Keratinocyte (primary cell): ENCODE data around the gene RMDN3. TPM values are rescaled to one million over a fixed set of nuclear protein-coding genes. Genes with fewer than 3 reads are reported as not detected.

Source experiments
- DNase-seq: peaks from one replicate; pipeline ENCODE4 v3.0.0-alpha.2; 2011; ENCODE audit warnings: low read depth, missing footprints, low spot score
- FAIRE-seq: peaks from 2 replicates; lab custom pipeline; 2011; peaks lifted over from hg19 to GRCh38; lab: Jason Lieb, UNC
- H2AFZ ChIP-seq: 2 replicates; pipeline ENCODE4 v1.6.0; 2012; ENCODE audit warnings: low read length, control low read depth, inconsistent platforms; ENCODE audit not compliant: control insufficient read depth
- H3K27ac ChIP-seq: 2 replicates; pipeline ENCODE4 v1.5.1; 2011; ENCODE audit warnings: low read length; ENCODE audit not compliant: control insufficient read depth, insufficient read depth
- H3K27me3 ChIP-seq: 3 replicates; pipeline ENCODE4 v1.6.0; 2011; ENCODE audit warnings: low read length; ENCODE audit not compliant: control insufficient read depth, insufficient read depth; ENCODE audit errors: extremely low read depth
- H3K36me3 ChIP-seq, 2 experiments: 2 replicates in 1 of 2; 3 replicates in 1 of 2; pipeline ENCODE4 v1.5.1; 2011; ENCODE audit warnings: low read length in 2 of 2, mild to moderate bottlenecking in 1 of 2; ENCODE audit not compliant: control insufficient read depth in 2 of 2, insufficient read depth in 2 of 2; ENCODE audit errors: extremely low read depth in 1 of 2
- H3K4me1 ChIP-seq: 3 replicates; pipeline ENCODE4 v1.5.1; 2011; ENCODE audit warnings: low read length; ENCODE audit not compliant: control insufficient read depth, insufficient read depth; ENCODE audit errors: extremely low read depth
- H3K4me2 ChIP-seq: 3 replicates; pipeline ENCODE4 v1.6.0; 2011; ENCODE audit warnings: low read depth, low read length; ENCODE audit not compliant: control insufficient read depth, insufficient read depth; ENCODE audit errors: extremely low read depth
- H3K4me3 ChIP-seq, 3 experiments: fragments of 200-600 bp in 1 of 3; sonication (generic) in 1 of 3; 2 replicates in 2 of 3; 3 replicates in 1 of 3; pipeline ENCODE4 v1.5.1; 2011 to 2016; ENCODE audit warnings: low read length in 3 of 3, mild to moderate bottlenecking in 3 of 3, control low read depth in 2 of 3, inconsistent platforms in 1 of 3, low read depth in 1 of 3, mixed read lengths in 1 of 3, mixed run types in 1 of 3, moderate library complexity in 1 of 3; ENCODE audit not compliant: control insufficient read depth in 2 of 3, insufficient read depth in 2 of 3; ENCODE audit errors: extremely low read depth in 1 of 3
- H3K79me2 ChIP-seq: 2 replicates; pipeline ENCODE4 v1.6.0; 2012; ENCODE audit warnings: low read length; ENCODE audit not compliant: control insufficient read depth, insufficient read depth
- H3K9ac ChIP-seq: 3 replicates; pipeline ENCODE4 v1.6.0; 2011; ENCODE audit warnings: low read length; ENCODE audit not compliant: control insufficient read depth, insufficient read depth; ENCODE audit errors: extremely low read depth
- H3K9me1 ChIP-seq: 3 replicates; pipeline ENCODE4 v1.6.0; 2011; ENCODE audit warnings: low read length; ENCODE audit not compliant: control insufficient read depth, insufficient read depth; ENCODE audit errors: extremely low read depth
- H3K9me3 ChIP-seq: 2 replicates; pipeline ENCODE4 v1.5.1; 2012; ENCODE audit warnings: low read depth, low read length; ENCODE audit not compliant: control insufficient read depth
- H4K20me1 ChIP-seq: 3 replicates; pipeline ENCODE4 v1.6.0; 2011; ENCODE audit warnings: low read length; ENCODE audit not compliant: control insufficient read depth, insufficient read depth; ENCODE audit errors: extremely low read depth
- CTCF ChIP-seq, 3 experiments: IDR thresholded peaks in 1 of 3; conservative IDR thresholded peaks in 1 of 3; optimal IDR thresholded peaks in 1 of 3; 2 replicates in 2 of 3; 3 replicates in 1 of 3; pipeline versions ENCODE3 to v1.5.1; 2011; ENCODE audit warnings: low read length in 3 of 3, mild to moderate bottlenecking in 3 of 3, moderate library complexity in 2 of 3, control low read depth in 1 of 3, inconsistent platforms in 1 of 3; ENCODE audit not compliant: insufficient read depth in 2 of 3; ENCODE audit errors: extremely low read depth in 1 of 3
- EZH2 ChIP-seq: IDR thresholded peaks from one replicate; pipeline ENCODE4 v1.6.1; 2012; ENCODE audit warnings: inconsistent platforms, mild to moderate bottlenecking, low read length, moderate library complexity
- dilution Hi-C: fragments of 300-500 bp; cut with MboI; formaldehyde crosslinking; loops from one replicate; pipeline ENCODE4 v1.7.0; 2020; ENCODE audit warnings: low sequenced_read_pairs; ENCODE audit not compliant: extremely low pct_ligation_motif_present
- polyA plus RNA-seq, 5 experiments: library from polyadenylated mRNA; depleted of rRNA in 3 of 5; stranded (reverse) in 3 of 5; stranded (forward) in 1 of 5; unstranded in 1 of 5; fragments of >200 nt; gene quantifications; 1 replicate in 1 of 5; 2 replicates in 3 of 5; 3 replicates in 1 of 5; pipeline versions ENCODE4 v1.2.1 to v1.2.3, GENCODE V29; 2011 to 2012; ENCODE audit warnings: missing spikeins in 2 of 5, low read depth in 1 of 5, low replicate concordance in 1 of 5

RMDN3 gene
- polyA plus RNA-seq, 1 donor (not counting 4 experiments of a cell fraction or from before 2014, with no cell fraction given): 23.0 TPM

GRCh38 chr15:40793216-40793989 is 38.3 kb upstream of the RMDN3 start:
- no peak overlapping the region for H2AFZ ChIP-seq
- no peaks in the 10 kb centered on the region for H4K20me1 ChIP-seq
- no peaks in the 10 kb centered on the region for H3K9me1 ChIP-seq
- peak overlapping the region; percentile 32 for H3K9ac ChIP-seq
- no peaks in the 10 kb centered on the region for H3K27me3 ChIP-seq
- peak overlapping the region; percentile 78 for H3K27ac ChIP-seq
- DNase-seq (no peak), FAIRE-seq (peak; percentile 89)
- H3K9me3 ChIP-seq: no peaks in the 10 kb centered on the region
- TF ChIP-seq EZH2 (no peak), CTCF (optimal IDR thresholded peaks at IDR 0.05 in 1 of 3, IDR thresholded peaks at IDR 0.05 in 1 of 3, conservative IDR thresholded peaks at IDR 0.05 in 1 of 3; ENCODE audit: extremely low read depth in 1 of 3, insufficient read depth in 2 of 3, low read length in 3 of 3) (no peak)
- H3K4me1 ChIP-seq: peaks cover 41% of the 10 kb centered on the region
- no peak overlapping the region for H3K4me3 ChIP-seq
- peaks cover 40% of the 10 kb centered on the region for H3K79me2 ChIP-seq
- dilution Hi-C loops: no loop called here
- H3K36me3 ChIP-seq: peaks cover 2 to 3% of the 10 kb centered on the region in 2 experiments
- peak overlapping the region; percentile 57 for H3K4me2 ChIP-seq

- Histone ChIP-seq H4K20me1 (no peaks in the 10 kb centered on the region), H3K79me2 (peaks cover 32% of the 10 kb centered on the region), H3K4me1 (peaks cover 47% of the 10 kb centered on the region), H3K27ac (no peak overlapping the region), H3K4me2 (no peak overlapping the region), H3K36me3 (peaks cover 2 to 3% of the 10 kb centered on the region in 2 experiments), H2AFZ (no peak overlapping the region), H3K9me3 (no peaks in the 10 kb centered on the region), H3K9me1 (peaks cover 2% of the 10 kb centered on the region), H3K27me3 (no peaks in the 10 kb centered on the region), H3K4me3 (no peak overlapping the region), H3K9ac (no peak overlapping the region)
- FAIRE-seq (no peak), DNase-seq (no peak)
- dilution Hi-C loops: no loop called here
- no peak for TF ChIP-seq CTCF (optimal IDR thresholded peaks at IDR 0.05 in 1 of 3, IDR thresholded peaks at IDR 0.05 in 1 of 3, conservative IDR thresholded peaks at IDR 0.05 in 1 of 3; ENCODE audit: extremely low read depth in 1 of 3, insufficient read depth in 2 of 3, low read length in 3 of 3)
- no peak for TF ChIP-seq EZH2
Observed at GRCh38 chr15:40792394-40792793, 37.3 kb upstream of the RMDN3 start.
